ENCODE measurements around the gene FAM8A1.

DNA sequence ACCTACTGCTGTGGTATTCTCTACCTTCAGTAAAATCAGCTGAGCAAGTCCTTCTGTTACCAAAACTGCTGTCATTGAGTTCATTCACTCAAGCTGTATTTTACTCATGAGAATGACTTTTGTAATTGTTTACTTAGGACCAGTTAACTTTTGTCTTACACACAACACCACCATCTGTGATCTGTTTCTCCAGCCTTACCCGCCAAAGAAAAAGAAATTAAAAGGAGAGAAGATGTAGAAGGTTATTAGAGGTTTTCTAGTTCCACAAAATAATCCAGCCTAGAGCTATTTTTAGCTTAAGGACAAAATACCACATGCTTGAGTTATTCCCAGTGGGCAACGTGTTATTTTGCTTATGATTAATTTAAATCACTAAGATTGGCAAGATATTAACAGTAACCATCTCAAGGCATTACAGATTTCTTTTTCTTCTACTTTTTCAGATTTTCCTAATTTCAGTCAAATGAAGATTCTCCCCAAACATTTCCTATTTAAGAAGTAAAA is 38.2 kb downstream of the FAM8A1 start:
- TF ChIP-seq, protein P1, sequence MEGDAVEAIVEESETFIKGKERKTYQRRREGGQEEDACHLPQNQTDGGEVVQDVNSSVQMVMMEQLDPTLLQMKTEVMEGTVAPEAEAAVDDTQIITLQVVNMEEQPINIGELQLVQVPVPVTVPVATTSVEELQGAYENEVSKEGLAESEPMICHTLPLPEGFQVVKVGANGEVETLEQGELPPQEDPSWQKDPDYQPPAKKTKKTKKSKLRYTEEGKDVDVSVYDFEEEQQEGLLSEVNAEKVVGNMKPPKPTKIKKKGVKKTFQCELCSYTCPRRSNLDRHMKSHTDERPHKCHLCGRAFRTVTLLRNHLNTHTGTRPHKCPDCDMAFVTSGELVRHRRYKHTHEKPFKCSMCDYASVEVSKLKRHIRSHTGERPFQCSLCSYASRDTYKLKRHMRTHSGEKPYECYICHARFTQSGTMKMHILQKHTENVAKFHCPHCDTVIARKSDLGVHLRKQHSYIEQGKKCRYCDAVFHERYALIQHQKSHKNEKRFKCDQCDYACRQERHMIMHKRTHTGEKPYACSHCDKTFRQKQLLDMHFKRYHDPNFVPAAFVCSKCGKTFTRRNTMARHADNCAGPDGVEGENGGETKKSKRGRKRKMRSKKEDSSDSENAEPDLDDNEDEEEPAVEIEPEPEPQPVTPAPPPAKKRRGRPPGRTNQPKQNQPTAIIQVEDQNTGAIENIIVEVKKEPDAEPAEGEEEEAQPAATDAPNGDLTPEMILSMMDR (IDR thresholded peaks at IDR 0.05 in 2 of 3, conservative IDR thresholded peaks at IDR 0.05 in 1 of 3; ENCODE audit: borderline replicate concordance in 1 of 3, insufficient read depth in 1 of 3, low read depth in 2 of 3, low read length in 2 of 3), result no peak
- TF ChIP-seq, protein P2, sequence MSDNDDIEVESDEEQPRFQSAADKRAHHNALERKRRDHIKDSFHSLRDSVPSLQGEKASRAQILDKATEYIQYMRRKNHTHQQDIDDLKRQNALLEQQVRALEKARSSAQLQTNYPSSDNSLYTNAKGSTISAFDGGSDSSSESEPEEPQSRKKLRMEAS (IDR thresholded peaks at IDR 0.05), result no peak
- TF ChIP-seq, protein P3, sequence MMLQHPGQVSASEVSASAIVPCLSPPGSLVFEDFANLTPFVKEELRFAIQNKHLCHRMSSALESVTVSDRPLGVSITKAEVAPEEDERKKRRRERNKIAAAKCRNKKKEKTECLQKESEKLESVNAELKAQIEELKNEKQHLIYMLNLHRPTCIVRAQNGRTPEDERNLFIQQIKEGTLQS (IDR thresholded peaks at IDR 0.05), result no peak
- TF ChIP-seq POLR2AphosphoS5 (IDR thresholded peaks at IDR 0.05; ENCODE audit: low read depth, low read length), result no peak
- TF ChIP-seq FOSL1 (IDR thresholded peaks at IDR 0.05; ENCODE audit: low read depth), result no peak
- TF ChIP-seq POLR2A (IDR thresholded peaks at IDR 0.05; ENCODE audit: borderline replicate concordance, extremely low read depth, insufficient read depth, insufficient read length), result no peak
- no peak for TF ChIP-seq ELF1 (IDR thresholded peaks at IDR 0.05; ENCODE audit: borderline replicate concordance, low read depth)
- TF ChIP-seq EZH2 (IDR thresholded peaks at IDR 0.05), result no peak
- TF ChIP-seq EGR1 (IDR thresholded peaks at IDR 0.05; ENCODE audit: low read depth), result no peak
- TF ChIP-seq, protein P4, sequence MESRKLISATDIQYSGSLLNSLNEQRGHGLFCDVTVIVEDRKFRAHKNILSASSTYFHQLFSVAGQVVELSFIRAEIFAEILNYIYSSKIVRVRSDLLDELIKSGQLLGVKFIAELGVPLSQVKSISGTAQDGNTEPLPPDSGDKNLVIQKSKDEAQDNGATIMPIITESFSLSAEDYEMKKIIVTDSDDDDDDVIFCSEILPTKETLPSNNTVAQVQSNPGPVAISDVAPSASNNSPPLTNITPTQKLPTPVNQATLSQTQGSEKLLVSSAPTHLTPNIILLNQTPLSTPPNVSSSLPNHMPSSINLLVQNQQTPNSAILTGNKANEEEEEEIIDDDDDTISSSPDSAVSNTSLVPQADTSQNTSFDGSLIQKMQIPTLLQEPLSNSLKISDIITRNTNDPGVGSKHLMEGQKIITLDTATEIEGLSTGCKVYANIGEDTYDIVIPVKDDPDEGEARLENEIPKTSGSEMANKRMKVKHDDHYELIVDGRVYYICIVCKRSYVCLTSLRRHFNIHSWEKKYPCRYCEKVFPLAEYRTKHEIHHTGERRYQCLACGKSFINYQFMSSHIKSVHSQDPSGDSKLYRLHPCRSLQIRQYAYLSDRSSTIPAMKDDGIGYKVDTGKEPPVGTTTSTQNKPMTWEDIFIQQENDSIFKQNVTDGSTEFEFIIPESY (IDR thresholded peaks at IDR 0.05; ENCODE audit: extremely low read depth, insufficient replicate concordance, low read length), result no peak
- no peak for TF ChIP-seq RAD21 (IDR thresholded peaks at IDR 0.05; ENCODE audit: low read depth)

Measured in HCT116 (cell line).